OCI-LY7 (cell line): Measurements from ENCODE around the gene TAOK3. TPM values are rescaled to one million over a fixed set of nuclear protein-coding genes. Genes with fewer than 3 reads are reported as not detected.
A peak's percentile ranks its signal among the peaks of the same experiment; 100 is the strongest.

ENCODE experiments used
- BruUV-seq: library from RNA; stranded (reverse); fragments of 400-500 nt; replicated peaks from 2 replicates; lab custom pipeline; 2021; lab: Mats Ljungman, UMichigan
- CTCF ChIA-PET: fragments of 300-600 bp; sonication (Branson Sonifier 250); formaldehyde crosslinking; loops from one replicate; lab custom pipeline; 2022; ENCODE audit warnings: antibody characterized with exemption; ENCODE audit not compliant: unreplicated experiment; lab: Charles Lee
- POLR2A ChIA-PET: fragments of 300-600 bp; sonication (Branson Sonifier 250); formaldehyde crosslinking; loops from one replicate; lab custom pipeline; 2022; ENCODE audit warnings: antibody characterized with exemption; lab: Charles Lee
- DNase-seq: peaks from one replicate; pipeline ENCODE4 v3.0.0-alpha.2; 2015; ENCODE audit warnings: low spot score
- H2AFZ ChIP-seq: fragments of 200-600 bp; sonication (generic), shearing (Covaris generic); 2 replicates; pipeline ENCODE4 v1.6.1; 2014; ENCODE audit warnings: mild to moderate bottlenecking, antibody characterized with exemption, low read length, moderate library complexity
- H3K27ac ChIP-seq: fragments of 200-600 bp; sonication (generic); 2 replicates; pipeline ENCODE4 v1.5.1; 2014; ENCODE audit warnings: mixed run types, low read depth, mild to moderate bottlenecking, moderate library complexity, low read length, inconsistent platforms; ENCODE audit not compliant: poor library complexity, severe bottlenecking
- H3K36me3 ChIP-seq: fragments of 200-600 bp; sonication (generic); 2 replicates; pipeline ENCODE4 v1.6.1; 2014; ENCODE audit warnings: mild to moderate bottlenecking, antibody characterized with exemption, low read length, moderate library complexity, mixed read lengths; ENCODE audit not compliant: insufficient read depth
- H3K4me1 ChIP-seq: fragments of 200-600 bp; sonication (generic); 2 replicates; pipeline ENCODE4 v1.5.1; 2014; ENCODE audit warnings: mild to moderate bottlenecking, low read length; ENCODE audit not compliant: insufficient read depth, poor library complexity, severe bottlenecking
- H3K4me2 ChIP-seq: fragments of 200-600 bp; sonication (generic); 2 replicates; pipeline ENCODE4 v1.6.1; 2014; ENCODE audit warnings: mild to moderate bottlenecking, low read length
- H3K4me3 ChIP-seq: fragments of 200-600 bp; sonication (generic); 2 replicates; pipeline ENCODE4 v1.5.1; 2014; ENCODE audit warnings: mild to moderate bottlenecking, low read depth, low read length; ENCODE audit not compliant: poor library complexity, severe bottlenecking
- H3K79me2 ChIP-seq: fragments of 200-600 bp; sonication (generic); 2 replicates; pipeline ENCODE4 v1.6.1; 2016; ENCODE audit warnings: low read depth, mild to moderate bottlenecking, low read length, moderate library complexity, mixed read lengths; ENCODE audit not compliant: insufficient read depth
- H3K9me2 ChIP-seq: fragments of 200-600 bp; sonication (generic); 2 replicates; pipeline ENCODE4 v1.6.1; 2016; ENCODE audit warnings: mild to moderate bottlenecking, low read length, mixed read lengths; ENCODE audit not compliant: insufficient read depth
- H3K9me3 ChIP-seq: fragments of 200-600 bp; sonication (generic); 2 replicates; pipeline ENCODE4 v1.6.1; 2014; ENCODE audit warnings: mild to moderate bottlenecking, mixed run types, low read length, mixed read lengths
- H4K20me1 ChIP-seq: fragments of 200-600 bp; sonication (generic); 2 replicates; pipeline ENCODE4 v1.6.1; 2014; ENCODE audit warnings: mild to moderate bottlenecking, antibody characterized with exemption, low read length, moderate library complexity, mixed read lengths; ENCODE audit not compliant: insufficient read depth
- CTCF ChIP-seq: fragments of 200-600 bp; sonication (generic); conservative IDR thresholded peaks from 2 replicates; pipeline ENCODE4 v1.5.1; 2014; ENCODE audit warnings: mild to moderate bottlenecking, antibody characterized with exemption, low read length, moderate library complexity, mixed read lengths
- EZH2phosphoT487 ChIP-seq: fragments of 200-600 bp; sonication (generic); IDR thresholded peaks from 2 replicates; pipeline ENCODE4 v1.6.1; 2018; ENCODE audit warnings: low read depth, borderline replicate concordance, mild to moderate bottlenecking, mixed run types, antibody characterized with exemption, low read length, moderate library complexity, mixed read lengths
- intact Hi-C: fragments of 100-400 bp; cut with micrococcal nuclease; formaldehyde crosslinking; loops from one replicate; pipeline ENCODE4 v1.10.0; 2022; ENCODE audit not compliant: unreplicated experiment
- total RNA-seq, 2 experiments: library from RNA; depleted of rRNA in 1 of 2; stranded (reverse); fragments of >200 nt in 1 of 2; shearing (Covaris generic) in 1 of 2; gene quantifications; 2 replicates each; pipeline ENCODE4 v1.2.3, GENCODE V29; 2014 to 2022

Gene TAOK3
- total RNA-seq, 2 experiments from 2014 or later, result 30.7 to 56.0 TPM

- CTCF ChIA-PET, result interaction anchor here (1.0 to 2.7 kb wide), 3 partner anchors 21 to 209 kb away, joined by 3 to 12 read pairs (median 3); no protein-coding TSS in a partner anchor
- H4K20me1 ChIP-seq, result peaks cover 5% of the 10 kb centered on the region; the same call in 1 of the 2 replicates
- no peaks in the 10 kb centered on the region for H3K9me3 ChIP-seq
- no peak for DNase-seq
- H3K4me3 ChIP-seq, result peak overlapping the region; percentile 75
- H3K4me2 ChIP-seq, result peak overlapping the region; percentile 97
- BruUV-seq, result no TSS peak
- H3K36me3 ChIP-seq, result peaks cover 16% of the 10 kb centered on the region
- H3K9me2 ChIP-seq, result no peaks in the 10 kb centered on the region
- H3K27ac ChIP-seq, result no peak overlapping the region
- H3K79me2 ChIP-seq, result peaks cover 36% of the 10 kb centered on the region
- POLR2A ChIA-PET, result interaction anchor here (1.0 to 2.7 kb wide), 4 partner anchors 17 to 310 kb away, joined by 3 to 21 read pairs (median 4); no protein-coding TSS in a partner anchor
- peaks cover 33% of the 10 kb centered on the region for H3K4me1 ChIP-seq
- TF ChIP-seq EZH2phosphoT487, result no peak
- no peak for TF ChIP-seq CTCF
- H2AFZ ChIP-seq, result peak overlapping the region; percentile 86; the same call in 1 of the 2 replicates
- intact Hi-C loops, result no loop called here
These were observed 2.6 kb upstream of the TAOK3 start for GRCh38 chr12:118375348-118375747.

GRCh38 chr12:118374909-118375308 is 2.2 kb upstream of the TAOK3 start:
- H3K9me2 ChIP-seq, result no peaks in the 10 kb centered on the region
- H3K4me3 ChIP-seq, result no peak overlapping the region
- H2AFZ ChIP-seq, result no peak overlapping the region
- H3K79me2 ChIP-seq, result peaks cover 32% of the 10 kb centered on the region
- no peak overlapping the region for H3K27ac ChIP-seq
- no peak for DNase-seq
- POLR2A ChIA-PET, result interaction anchor here (1.0 to 2.7 kb wide), 4 partner anchors 17 to 310 kb away, joined by 3 to 21 read pairs (median 4); no protein-coding TSS in a partner anchor
- H3K4me2 ChIP-seq, result peak overlapping the region; percentile 97; the same call in 1 of the 2 replicates
- CTCF ChIA-PET, result interaction anchor here (1.2 to 2.7 kb wide), 2 partner anchors 21 to 192 kb away, joined by 3 to 12 read pairs; no protein-coding TSS in a partner anchor
- intact Hi-C loops, result loop anchor here (5.0 kb wide), 2 partner anchors 138 to 238 kb away; partner anchors contain the start of gene PEBP1
- TF ChIP-seq CTCF (no peak), EZH2phosphoT487 (no peak)
- peaks cover 5% of the 10 kb centered on the region; the same call in 1 of the 2 replicates for H4K20me1 ChIP-seq
- H3K4me1 ChIP-seq, result peaks cover 33% of the 10 kb centered on the region
- no peaks in the 10 kb centered on the region for H3K9me3 ChIP-seq
- peaks cover 11% of the 10 kb centered on the region for H3K36me3 ChIP-seq
- BruUV-seq, result no TSS peak
